Neutrophil (primary cell): ENCODE measurements around the gene AEBP2.

Experiments used
- H3K27ac ChIP-seq: fragments of 200-600 bp; sonication (generic); 2 replicates; pipeline ENCODE4 v1.5.1; 2016; ENCODE audit warnings: mild to moderate bottlenecking, moderate library complexity
- H3K27me3 ChIP-seq: fragments of 200-600 bp; sonication (generic); 2 replicates; pipeline ENCODE4 v1.6.0; 2016; ENCODE audit warnings: mild to moderate bottlenecking
- H3K36me3 ChIP-seq: fragments of 200-600 bp; sonication (generic); 2 replicates; pipeline ENCODE4 v1.5.1; 2017
- H3K4me1 ChIP-seq, 2 experiments: fragments of 200-600 bp in 1 of 2; sonication (generic) in 1 of 2; 1 replicate in 1 of 2; 2 replicates in 1 of 2; pipeline versions ENCODE4 v1.5.1 to v1.6.1; 2013 to 2016; ENCODE audit warnings: low read depth in 1 of 2, low read length in 1 of 2, mild to moderate bottlenecking in 1 of 2, moderate library complexity in 1 of 2; ENCODE audit not compliant: control insufficient read depth in 1 of 2, insufficient read depth in 1 of 2
- H3K4me3 ChIP-seq, 2 experiments: fragments of 200-600 bp in 1 of 2; sonication (generic) in 1 of 2; 1 replicate in 1 of 2; 2 replicates in 1 of 2; pipeline ENCODE4 v1.5.1; 2013 to 2016; ENCODE audit warnings: low read depth in 1 of 2, low read length in 1 of 2, mild to moderate bottlenecking in 1 of 2, moderate library complexity in 1 of 2
- H3K9me3 ChIP-seq: fragments of 200-600 bp; sonication (generic); 2 replicates; pipeline ENCODE4 v1.5.1; 2016
- CTCF ChIP-seq: fragments of 200-600 bp; sonication (generic); IDR thresholded peaks from 2 replicates; pipeline ENCODE4 v1.5.1; 2016; ENCODE audit warnings: antibody characterized with exemption

AEBP2 gene

DNA sequence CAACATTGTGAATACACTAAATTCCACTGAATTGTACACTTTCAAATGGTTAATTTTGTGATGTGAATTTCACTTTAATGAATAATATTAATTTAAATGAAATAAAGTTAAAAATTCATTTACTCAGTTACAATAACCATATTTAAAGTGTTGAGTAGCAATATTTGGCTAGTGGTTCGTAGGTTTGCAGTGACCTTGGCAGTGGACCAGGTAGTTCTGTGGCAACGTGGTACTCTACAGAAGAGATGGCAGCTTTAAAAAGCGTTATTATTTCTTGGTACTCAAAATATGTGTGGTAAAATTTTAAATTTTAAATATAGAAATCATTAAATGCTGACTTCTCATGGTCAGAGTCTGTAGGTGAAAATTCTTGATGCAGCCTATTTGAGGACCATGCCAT lies 51.6 kb downstream of the AEBP2 start:
- no peak for TF ChIP-seq CTCF
- no peaks in the 10 kb centered on the region for H3K9me3 ChIP-seq
- no peak overlapping the region for H3K4me3 ChIP-seq
- H3K36me3 ChIP-seq, result peaks cover 13% of the 10 kb centered on the region
- no peaks in the 10 kb centered on the region for H3K4me1 ChIP-seq
- no peak overlapping the region for H3K27ac ChIP-seq
- no peaks in the 10 kb centered on the region for H3K27me3 ChIP-seq

DNA sequence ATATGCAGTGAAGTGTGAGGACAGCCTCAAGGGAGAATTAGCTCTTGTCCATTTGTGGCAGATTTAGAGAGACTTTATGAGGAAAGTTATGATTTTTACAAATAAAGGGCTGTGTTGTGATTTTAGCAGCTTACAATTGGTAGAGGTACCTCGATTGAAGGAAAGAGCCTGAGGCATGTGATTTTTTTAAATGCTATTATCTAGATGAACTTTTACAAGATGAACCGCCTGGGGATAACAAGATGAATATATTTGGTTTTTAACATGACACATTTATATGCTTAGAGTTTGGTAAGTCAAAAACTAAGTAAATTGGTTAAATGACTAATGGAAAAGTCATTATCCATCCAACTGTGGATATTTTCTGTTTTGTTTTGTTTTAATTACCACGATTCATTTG lies 52.6 kb downstream of the AEBP2 start:
- Histone ChIP-seq H3K27me3 (no peaks in the 10 kb centered on the region), H3K9me3 (no peaks in the 10 kb centered on the region), H3K27ac (no peak overlapping the region), H3K4me3 (no peak overlapping the region), H3K36me3 (peaks cover 16% of the 10 kb centered on the region), H3K4me1 (no peaks in the 10 kb centered on the region)
- no peak for TF ChIP-seq CTCF

DNA sequence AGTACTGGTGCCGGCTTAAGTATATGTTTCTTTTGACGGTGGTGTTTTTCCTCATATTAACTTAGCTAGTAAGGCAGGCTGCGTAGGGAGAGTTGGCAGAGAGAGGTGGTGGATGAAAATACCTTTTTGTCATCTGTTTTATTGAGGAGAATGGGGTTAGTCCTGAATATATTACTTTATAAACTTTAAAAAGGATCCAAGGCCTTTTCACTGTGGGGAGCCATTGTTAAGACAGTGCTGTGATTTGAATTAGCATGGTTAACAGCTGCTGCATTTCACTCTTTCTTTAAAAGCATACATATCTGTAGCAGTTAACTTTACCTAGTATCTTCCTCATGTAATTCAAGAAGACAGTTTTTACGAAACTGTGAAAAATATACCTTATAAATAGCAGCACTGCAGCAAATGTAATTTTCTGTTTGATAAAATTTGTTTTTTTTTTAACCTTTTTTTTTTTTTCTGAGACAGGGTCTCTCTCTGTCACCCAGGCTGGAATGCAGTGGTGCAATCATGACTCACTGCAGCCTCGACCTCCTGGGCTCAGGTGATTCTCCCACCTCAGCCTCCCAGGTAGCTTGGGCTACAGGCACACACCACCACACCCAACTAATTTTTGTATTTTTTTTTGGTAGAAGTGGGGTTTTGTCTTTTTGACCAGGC lies 57.1 kb downstream of the AEBP2 start:
- no peak overlapping the region for H3K4me3 ChIP-seq
- H3K27me3 ChIP-seq, result no peaks in the 10 kb centered on the region
- peaks cover 34% of the 10 kb centered on the region for H3K36me3 ChIP-seq
- H3K9me3 ChIP-seq, result no peaks in the 10 kb centered on the region
- no peak overlapping the region for H3K27ac ChIP-seq
- TF ChIP-seq CTCF, result no peak
- H3K4me1 ChIP-seq, result no peaks in the 10 kb centered on the region

- Histone ChIP-seq H3K27me3 (no peaks in the 10 kb centered on the region), H3K27ac (no peak overlapping the region), H3K4me3 (no peak overlapping the region), H3K4me1 (no peaks in the 10 kb centered on the region), H3K36me3 (peaks cover 34% of the 10 kb centered on the region), H3K9me3 (no peaks in the 10 kb centered on the region)
- TF ChIP-seq CTCF, result no peak
These were observed 58.8 kb downstream of the AEBP2 start for GRCh38 chr12:19498099-19498498.

- Histone ChIP-seq H3K9me3 (no peaks in the 10 kb centered on the region), H3K4me3 (no peak overlapping the region), H3K27me3 (no peaks in the 10 kb centered on the region), H3K27ac (no peak overlapping the region), H3K4me1 (no peaks in the 10 kb centered on the region), H3K36me3 (peaks cover 39% of the 10 kb centered on the region)
- no peak for TF ChIP-seq CTCF
These were observed 59.7 kb downstream of the AEBP2 start for GRCh38 chr12:19499030-19499429.

- H3K9me3 ChIP-seq, result no peaks in the 10 kb centered on the region
- H3K36me3 ChIP-seq, result peaks cover 5% of the 10 kb centered on the region
- no peaks in the 10 kb centered on the region for H3K4me1 ChIP-seq
- TF ChIP-seq CTCF, result no peak
- no peak overlapping the region for H3K4me3 ChIP-seq
- H3K27me3 ChIP-seq, result no peaks in the 10 kb centered on the region
- no peak overlapping the region for H3K27ac ChIP-seq
These were observed 67.2 kb downstream of the AEBP2 start for GRCh38 chr12:19506497-19506896.
